ENCODE data around the gene SPAG6. TPM values are rescaled to one million over a fixed set of nuclear protein-coding genes. Genes with fewer than 3 reads are reported as not detected.
A peak's percentile ranks its signal among the peaks of the same experiment; 100 is the strongest.

Gene SPAG6
- total and polyA plus RNA-seq, 9 of the 15 experiments (the other 6 are each of a cell fraction or from before 2014, with no cell fraction given): 3.5 to 23.1 (median 11.8) TPM

GRCh38 chr10:22429146-22429545 is 83.8 kb downstream of the SPAG6 start (continued):
- TF ChIP-seq, protein P1, sequence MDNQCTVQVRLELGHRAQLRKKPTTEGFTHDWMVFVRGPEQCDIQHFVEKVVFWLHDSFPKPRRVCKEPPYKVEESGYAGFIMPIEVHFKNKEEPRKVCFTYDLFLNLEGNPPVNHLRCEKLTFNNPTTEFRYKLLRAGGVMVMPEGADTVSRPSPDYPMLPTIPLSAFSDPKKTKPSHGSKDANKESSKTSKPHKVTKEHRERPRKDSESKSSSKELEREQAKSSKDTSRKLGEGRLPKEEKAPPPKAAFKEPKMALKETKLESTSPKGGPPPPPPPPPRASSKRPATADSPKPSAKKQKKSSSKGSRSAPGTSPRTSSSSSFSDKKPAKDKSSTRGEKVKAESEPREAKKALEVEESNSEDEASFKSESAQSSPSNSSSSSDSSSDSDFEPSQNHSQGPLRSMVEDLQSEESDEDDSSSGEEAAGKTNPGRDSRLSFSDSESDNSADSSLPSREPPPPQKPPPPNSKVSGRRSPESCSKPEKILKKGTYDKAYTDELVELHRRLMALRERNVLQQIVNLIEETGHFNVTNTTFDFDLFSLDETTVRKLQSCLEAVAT (IDR thresholded peaks at IDR 0.05): no peak
- TF ChIP-seq ZNF76 (CRISPR knock-in tag; IDR thresholded peaks at IDR 0.05; ENCODE audit: borderline replicate concordance) (no peak), ATF7 (IDR thresholded peaks at IDR 0.05) (no peak), ETV1 (tag; conservative IDR thresholded peaks at IDR 0.05; ENCODE audit: low read depth) (peak; percentile 57; the same call in 1 of the 2 replicates), RCOR1 (IDR thresholded peaks at IDR 0.05; ENCODE audit: borderline replicate concordance in 1 of 2, low read depth in 2 of 2, low read length in 2 of 2) (0 out of 4 replicates have a peak, but pooled peaks of 1 of the 2 experiments have one; percentile 9), EP300 (IDR thresholded peaks at IDR 0.05; ENCODE audit: low read length) (0 out of 2 replicates have a peak, but pooled peaks have one; percentile 11), POLR3G (IDR thresholded peaks at IDR 0.05; ENCODE audit: extremely low read depth, insufficient read length, insufficient replicate concordance) (no peak), NR2C1 (IDR thresholded peaks at IDR 0.05) (peak; percentile 54), NR2C1 (tag; IDR thresholded peaks at IDR 0.05) (peak; percentile 73; the same call in 1 of the 2 replicates), RBM14 (IDR thresholded peaks at IDR 0.05; ENCODE audit: borderline replicate concordance, insufficient read depth, low read depth, low read length) (no peak), RUNX1 (IDR thresholded peaks at IDR 0.05; ENCODE audit: low read depth) (no peak), ZNF316 (IDR thresholded peaks at IDR 0.05) (no peak), TEAD2 (tag; IDR thresholded peaks at IDR 0.05) (no peak), SP1 (CRISPR knock-in tag; IDR thresholded peaks at IDR 0.05) (no peak)
- TF ChIP-seq, protein P2, sequence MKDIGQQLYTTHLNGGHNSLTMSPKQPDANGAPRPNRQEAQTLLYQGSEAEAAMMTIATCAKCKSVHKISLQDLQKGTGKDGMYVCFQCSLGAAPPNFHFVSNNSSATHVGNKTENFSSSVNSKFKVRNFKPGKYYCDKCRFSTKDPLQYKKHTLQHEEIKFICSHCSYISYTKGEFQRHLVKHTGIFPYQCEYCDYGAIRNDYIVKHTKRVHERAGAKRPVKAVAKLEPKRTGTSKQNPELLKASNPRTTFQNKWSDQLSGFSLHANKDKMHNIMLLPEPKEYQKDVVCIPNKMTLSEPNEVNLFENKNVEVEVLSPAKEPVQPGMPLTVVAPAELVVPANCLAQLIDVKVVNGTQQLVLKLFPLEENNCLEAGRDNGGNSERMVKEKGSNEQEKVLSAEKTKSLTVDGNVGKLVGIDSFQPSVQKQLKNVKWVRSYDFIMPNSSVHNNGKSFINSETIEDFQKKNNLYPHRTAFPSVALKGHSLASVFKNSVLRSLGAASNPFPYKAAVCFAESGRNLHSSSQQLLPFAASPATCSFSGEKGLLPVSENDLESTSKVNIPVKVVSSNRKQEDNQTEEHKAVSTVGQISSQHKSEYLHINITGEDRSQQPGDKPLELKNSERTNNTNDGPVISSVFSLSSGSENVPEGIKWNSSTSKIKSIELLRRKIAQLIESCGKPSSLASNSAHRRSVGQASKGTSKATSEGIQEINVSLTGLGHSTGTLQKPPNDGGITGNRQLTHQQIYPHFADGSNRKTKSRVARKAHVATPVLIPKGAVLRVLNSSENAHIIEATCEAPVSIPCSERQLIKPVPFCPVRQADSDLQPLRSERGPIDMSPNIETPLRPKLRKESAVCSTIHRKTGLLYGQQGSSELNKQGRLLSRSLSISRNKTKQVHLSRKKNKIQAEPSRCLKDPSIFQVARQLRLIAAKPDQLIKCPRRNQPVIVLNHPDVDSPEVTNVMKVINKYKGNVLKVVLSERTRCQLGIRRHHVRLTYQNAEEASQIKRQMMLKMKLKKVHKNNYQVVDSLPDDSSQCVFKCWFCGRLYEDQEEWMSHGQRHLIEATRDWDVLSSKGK (CRISPR knock-in tag; IDR thresholded peaks at IDR 0.05): no peak
- TF ChIP-seq, protein P3, sequence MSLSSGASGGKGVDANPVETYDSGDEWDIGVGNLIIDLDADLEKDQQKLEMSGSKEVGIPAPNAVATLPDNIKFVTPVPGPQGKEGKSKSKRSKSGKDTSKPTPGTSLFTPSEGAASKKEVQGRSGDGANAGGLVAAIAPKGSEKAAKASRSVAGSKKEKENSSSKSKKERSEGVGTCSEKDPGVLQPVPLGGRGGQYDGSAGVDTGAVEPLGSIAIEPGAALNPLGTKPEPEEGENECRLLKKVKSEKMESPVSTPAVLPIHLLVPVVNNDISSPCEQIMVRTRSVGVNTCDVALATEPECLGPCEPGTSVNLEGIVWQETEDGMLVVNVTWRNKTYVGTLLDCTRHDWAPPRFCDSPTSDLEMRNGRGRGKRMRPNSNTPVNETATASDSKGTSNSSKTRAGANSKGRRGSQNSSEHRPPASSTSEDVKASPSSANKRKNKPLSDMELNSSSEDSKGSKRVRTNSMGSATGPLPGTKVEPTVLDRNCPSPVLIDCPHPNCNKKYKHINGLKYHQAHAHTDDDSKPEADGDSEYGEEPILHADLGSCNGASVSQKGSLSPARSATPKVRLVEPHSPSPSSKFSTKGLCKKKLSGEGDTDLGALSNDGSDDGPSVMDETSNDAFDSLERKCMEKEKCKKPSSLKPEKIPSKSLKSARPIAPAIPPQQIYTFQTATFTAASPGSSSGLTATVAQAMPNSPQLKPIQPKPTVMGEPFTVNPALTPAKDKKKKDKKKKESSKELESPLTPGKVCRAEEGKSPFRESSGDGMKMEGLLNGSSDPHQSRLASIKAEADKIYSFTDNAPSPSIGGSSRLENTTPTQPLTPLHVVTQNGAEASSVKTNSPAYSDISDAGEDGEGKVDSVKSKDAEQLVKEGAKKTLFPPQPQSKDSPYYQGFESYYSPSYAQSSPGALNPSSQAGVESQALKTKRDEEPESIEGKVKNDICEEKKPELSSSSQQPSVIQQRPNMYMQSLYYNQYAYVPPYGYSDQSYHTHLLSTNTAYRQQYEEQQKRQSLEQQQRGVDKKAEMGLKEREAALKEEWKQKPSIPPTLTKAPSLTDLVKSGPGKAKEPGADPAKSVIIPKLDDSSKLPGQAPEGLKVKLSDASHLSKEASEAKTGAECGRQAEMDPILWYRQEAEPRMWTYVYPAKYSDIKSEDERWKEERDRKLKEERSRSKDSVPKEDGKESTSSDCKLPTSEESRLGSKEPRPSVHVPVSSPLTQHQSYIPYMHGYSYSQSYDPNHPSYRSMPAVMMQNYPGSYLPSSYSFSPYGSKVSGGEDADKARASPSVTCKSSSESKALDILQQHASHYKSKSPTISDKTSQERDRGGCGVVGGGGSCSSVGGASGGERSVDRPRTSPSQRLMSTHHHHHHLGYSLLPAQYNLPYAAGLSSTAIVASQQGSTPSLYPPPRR (CRISPR knock-in tag; IDR thresholded peaks at IDR 0.05; ENCODE audit: borderline replicate concordance): no peak
